Activated T-cell treated with anti-CD3 and anti-CD28 coated beads, Interleukin-2, amount 50 U/mL, for 24 hours (primary cell): ENCODE results near the gene MYO1E.

ENCODE experiments used
- DNase-seq: peaks from one replicate; pipeline ENCODE4 v3.0.0-alpha.2; 2020
- H3K27ac Mint-ChIP-seq: 2 replicates; pipeline ENCODE4 v1.8.0; 2020; ENCODE audit warnings: mild to moderate bottlenecking, mixed read lengths
- H3K27me3 Mint-ChIP-seq: 2 replicates; pipeline ENCODE4 v1.8.0; 2020; ENCODE audit warnings: mixed read lengths
- H3K36me3 Mint-ChIP-seq: 2 replicates; pipeline ENCODE4 v1.8.0; 2020; ENCODE audit warnings: low read depth, mixed read lengths
- H3K4me1 Mint-ChIP-seq: 2 replicates; pipeline ENCODE4 v1.8.0; 2020; ENCODE audit warnings: low read depth, mixed read lengths
- H3K4me3 Mint-ChIP-seq: 2 replicates; pipeline ENCODE4 v1.8.0; 2020; ENCODE audit warnings: mild to moderate bottlenecking, moderate library complexity, mixed read lengths
- H3K9me3 Mint-ChIP-seq: 2 replicates; pipeline ENCODE4 v1.8.0; 2020; ENCODE audit warnings: mixed read lengths

The MYO1E gene

DNA sequence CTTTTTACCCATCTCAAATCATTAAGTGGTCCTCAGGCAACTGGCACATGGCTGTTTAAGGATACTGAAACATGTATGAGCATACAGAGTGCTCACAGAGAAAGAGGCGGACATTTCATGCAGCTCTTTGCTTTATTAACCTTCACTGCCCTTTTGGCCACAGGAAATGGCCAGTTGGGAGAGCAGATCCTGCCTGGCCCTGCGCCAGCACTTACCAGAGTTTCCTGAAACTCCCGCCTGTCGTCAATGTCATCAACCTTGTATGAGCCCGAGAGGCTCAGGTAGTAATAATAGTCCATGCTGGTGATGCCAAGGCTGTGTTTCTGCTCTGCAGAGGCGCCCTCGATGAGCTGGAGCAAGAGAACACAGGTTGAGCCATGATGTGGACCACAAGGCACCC, 148.2 kb downstream of the MYO1E start:
- no peaks in the 10 kb centered on the region for H3K36me3 Mint-ChIP-seq
- H3K4me1 Mint-ChIP-seq: peaks cover 2% of the 10 kb centered on the region
- DNase-seq: no peak
- no peak overlapping the region for H3K4me3 Mint-ChIP-seq
- H3K27ac Mint-ChIP-seq: no peak overlapping the region
- H3K9me3 Mint-ChIP-seq: no peaks in the 10 kb centered on the region
- peaks cover 5% of the 10 kb centered on the region for H3K27me3 Mint-ChIP-seq

DNA sequence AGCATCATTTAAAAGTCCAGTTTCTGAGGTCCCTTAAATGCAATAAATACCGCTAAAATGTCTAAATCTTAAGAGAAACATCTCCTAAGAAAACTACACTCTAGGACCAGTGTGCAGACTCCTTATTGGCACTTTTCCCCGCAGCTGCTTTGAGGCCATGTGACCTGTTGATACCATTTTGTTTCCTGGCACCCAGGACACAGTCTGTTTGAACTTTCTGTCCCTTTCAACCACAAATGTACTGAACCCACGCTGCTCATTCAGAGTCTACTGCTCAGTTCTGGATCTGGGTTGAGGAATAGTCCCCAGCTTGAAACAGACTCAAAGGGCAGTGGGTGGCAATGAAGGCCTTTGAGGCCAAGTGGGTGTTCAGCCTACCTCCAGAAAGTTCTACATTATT, 148.9 kb downstream of the MYO1E start:
- Mint-ChIP-seq H3K36me3 (no peaks in the 10 kb centered on the region), H3K4me1 (peaks cover 2% of the 10 kb centered on the region), H3K9me3 (no peaks in the 10 kb centered on the region), H3K27me3 (peaks cover 5% of the 10 kb centered on the region), H3K27ac (no peak overlapping the region), H3K4me3 (no peak overlapping the region)
- DNase-seq: no peak

DNA sequence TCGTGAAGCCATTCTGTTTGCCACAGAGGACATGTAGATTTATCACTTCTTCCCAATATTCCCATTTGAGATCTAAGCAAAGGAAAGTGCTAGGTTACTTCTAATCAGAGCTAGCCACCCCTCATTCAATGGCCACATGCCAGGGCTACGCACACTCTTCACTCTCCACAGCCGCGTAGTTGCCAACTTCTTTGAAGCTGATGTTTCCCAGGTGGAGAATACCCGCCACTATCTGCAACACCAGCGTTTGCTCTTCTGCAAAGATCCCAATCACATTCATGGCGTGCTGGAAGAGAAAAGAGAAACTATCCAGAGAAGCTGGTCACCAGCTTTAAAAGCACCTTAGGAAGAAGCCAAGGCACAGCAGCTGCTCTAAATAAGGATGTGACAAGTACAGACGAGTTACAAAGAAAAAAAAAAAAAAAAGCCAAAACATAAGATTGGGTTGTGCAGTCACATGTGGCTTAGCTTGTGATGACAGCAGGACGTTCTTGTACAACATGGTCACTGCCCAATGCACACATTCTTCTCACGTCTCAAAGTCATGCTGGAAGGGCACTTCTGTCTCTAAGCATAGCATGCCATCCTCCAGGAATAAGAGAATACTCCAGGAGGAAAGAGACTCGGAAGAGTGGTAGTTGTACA, 149.6 kb downstream of the MYO1E start:
- Mint-ChIP-seq H3K4me3 (no peak overlapping the region), H3K36me3 (no peaks in the 10 kb centered on the region), H3K27me3 (peaks cover 5% of the 10 kb centered on the region), H3K27ac (no peak overlapping the region), H3K9me3 (no peaks in the 10 kb centered on the region), H3K4me1 (peaks cover 2% of the 10 kb centered on the region)
- no peak for DNase-seq

DNA sequence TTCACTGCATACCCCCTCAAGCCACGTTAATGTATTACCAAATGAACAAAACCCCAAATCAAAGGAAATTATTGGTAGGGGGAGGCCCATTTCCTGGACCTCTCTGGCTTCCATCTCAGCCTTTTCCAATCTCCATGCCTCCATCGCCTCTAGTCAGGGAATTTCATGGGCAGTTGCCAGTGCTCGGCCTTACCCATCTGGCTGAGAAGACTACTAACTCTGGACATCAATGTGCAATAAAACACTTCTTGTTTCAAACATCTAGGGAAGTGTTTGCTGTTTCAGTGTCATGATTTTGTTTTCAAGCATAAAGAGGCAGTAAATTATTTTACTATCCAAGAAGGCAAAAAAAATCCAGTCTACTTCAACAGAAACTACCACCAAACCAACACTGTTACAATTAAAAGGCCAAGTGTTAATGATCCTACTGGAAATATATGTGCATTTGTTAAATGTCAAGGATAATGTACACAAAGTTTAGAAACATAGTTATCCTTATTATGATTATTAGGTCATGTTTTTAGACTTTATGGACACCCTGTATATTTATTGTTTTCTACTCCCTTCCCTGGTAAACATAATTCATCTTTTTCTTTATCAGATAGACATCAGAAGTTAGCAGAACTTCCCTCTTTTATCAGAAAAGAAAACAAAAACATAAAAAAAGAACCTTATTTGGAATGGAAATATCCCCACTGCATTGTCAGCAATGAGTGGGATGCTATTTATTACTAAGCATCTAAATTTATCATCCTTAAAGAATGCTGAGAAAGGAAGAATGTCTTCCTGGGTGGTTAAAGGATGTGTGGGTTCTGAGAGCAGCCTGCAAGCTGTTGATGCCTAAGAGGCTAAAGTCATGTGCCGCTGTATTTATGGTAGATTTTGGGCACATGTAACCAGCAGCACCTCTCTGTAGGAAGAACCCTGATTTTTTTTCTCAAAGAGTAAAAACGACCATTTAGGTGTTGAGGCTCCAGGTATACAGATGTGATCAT, 150.9 kb downstream of the MYO1E start:
- H3K36me3 Mint-ChIP-seq: no peaks in the 10 kb centered on the region
- no peak overlapping the region for H3K4me3 Mint-ChIP-seq
- no peaks in the 10 kb centered on the region for H3K9me3 Mint-ChIP-seq
- H3K27ac Mint-ChIP-seq: no peak overlapping the region
- H3K4me1 Mint-ChIP-seq: peaks cover 2% of the 10 kb centered on the region
- peaks cover 5% of the 10 kb centered on the region for H3K27me3 Mint-ChIP-seq
- no peak for DNase-seq

DNA sequence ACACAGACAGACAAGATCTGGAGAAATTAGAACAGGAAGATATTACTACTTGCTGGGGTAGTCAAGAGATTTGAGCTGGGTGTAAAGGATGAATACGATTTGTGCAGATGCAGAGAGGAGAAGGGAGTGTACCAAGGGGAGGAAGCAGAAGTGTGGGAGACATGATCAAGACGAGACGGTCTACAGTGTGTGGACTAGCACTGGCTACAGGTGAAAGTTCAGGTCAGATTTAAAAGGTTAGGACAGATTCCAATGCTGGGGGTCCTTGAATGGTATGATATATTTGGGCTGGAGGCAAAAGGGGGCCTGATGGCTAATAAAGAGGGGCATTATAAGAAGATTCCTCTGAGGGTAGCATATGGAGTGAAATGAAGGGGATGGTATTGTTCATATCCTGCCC, 154.0 kb downstream of the MYO1E start:
- H3K36me3 Mint-ChIP-seq: no peaks in the 10 kb centered on the region
- H3K4me3 Mint-ChIP-seq: no peak overlapping the region
- H3K27ac Mint-ChIP-seq: no peak overlapping the region
- H3K4me1 Mint-ChIP-seq: peaks cover 2% of the 10 kb centered on the region
- no peak for DNase-seq
- H3K9me3 Mint-ChIP-seq: no peaks in the 10 kb centered on the region
- peaks cover 3% of the 10 kb centered on the region for H3K27me3 Mint-ChIP-seq

DNA sequence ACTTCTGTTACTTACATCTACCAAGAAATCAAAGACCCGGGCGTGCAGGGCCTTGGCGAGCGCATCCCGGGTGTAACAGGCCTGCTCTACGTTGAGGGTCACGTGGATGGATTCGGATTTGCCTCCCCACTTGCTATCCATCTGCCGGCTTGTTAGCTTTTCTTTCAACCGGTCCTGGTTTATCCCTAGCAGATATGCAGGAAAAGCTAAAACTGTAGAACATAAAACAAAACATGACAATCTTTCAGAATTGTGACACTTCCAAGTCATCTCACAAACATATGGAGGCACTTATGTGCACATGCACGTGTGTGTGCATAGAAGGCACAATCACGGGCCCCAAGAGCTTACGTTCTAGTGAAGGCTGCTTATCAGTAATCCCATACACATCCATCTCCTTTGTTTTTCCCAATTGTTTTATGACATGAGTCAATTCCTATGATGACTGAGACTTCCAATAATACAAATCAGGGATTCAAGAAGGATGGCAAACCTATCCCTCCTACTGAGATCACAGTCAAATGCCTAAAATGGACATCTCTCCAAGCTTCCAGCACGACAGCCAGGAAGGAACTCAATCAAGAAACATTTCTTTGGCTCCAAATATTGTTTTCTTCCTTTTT, 154.7 kb downstream of the MYO1E start:
- H3K27ac Mint-ChIP-seq: no peak overlapping the region
- H3K36me3 Mint-ChIP-seq: no peaks in the 10 kb centered on the region

DNA sequence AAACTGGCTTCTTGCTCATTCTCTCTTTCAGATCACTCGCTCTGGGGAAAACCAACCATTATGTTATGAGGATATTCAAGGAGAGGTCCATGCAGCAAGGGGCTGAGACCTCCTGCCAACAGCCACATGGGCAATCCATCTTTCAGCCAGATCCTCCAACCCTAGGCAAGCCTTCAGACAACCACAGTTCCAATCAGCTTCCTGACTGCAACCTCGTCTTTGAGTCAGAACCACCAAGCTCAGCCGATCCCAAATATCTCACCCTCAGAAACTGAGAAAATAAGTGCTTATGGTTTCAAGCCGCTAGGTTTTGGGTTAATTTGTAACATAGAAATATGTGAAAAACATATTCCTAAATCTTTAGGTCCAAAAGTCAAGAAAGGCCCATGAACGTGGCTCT, 155.8 kb downstream of the MYO1E start:
- DNase-seq: no peak
- Mint-ChIP-seq H3K36me3 (no peaks in the 10 kb centered on the region), H3K4me1 (peaks cover 2% of the 10 kb centered on the region), H3K4me3 (no peak overlapping the region), H3K27ac (no peak overlapping the region), H3K9me3 (no peaks in the 10 kb centered on the region), H3K27me3 (peaks cover 6% of the 10 kb centered on the region)

More for the DNA sequence above, 154.7 kb downstream of the MYO1E start:
- H3K27me3 Mint-ChIP-seq: peaks cover 3% of the 10 kb centered on the region
- H3K4me1 Mint-ChIP-seq: peaks cover 2% of the 10 kb centered on the region
- no peak for DNase-seq
- no peak overlapping the region for H3K4me3 Mint-ChIP-seq
- H3K9me3 Mint-ChIP-seq: no peaks in the 10 kb centered on the region

DNA sequence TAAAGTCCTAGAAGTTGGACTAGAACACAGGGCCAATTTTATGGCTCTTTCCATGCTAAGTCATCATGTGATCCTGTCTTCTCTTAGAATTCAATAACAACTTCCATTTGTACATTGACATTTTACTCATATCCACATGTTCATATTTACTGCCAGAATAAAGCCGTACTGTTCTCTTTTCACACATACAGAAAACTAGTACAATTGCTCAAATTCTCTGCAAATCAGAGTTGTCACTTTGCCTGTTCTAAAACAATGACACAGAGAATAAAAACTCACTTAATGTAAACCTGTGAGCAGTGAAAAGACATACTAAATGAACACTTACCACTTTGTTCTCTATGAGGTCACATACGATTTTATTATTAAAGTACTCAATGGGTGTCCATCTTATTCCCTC, 162.5 kb downstream of the MYO1E start:
- DNase-seq: no peak
- Mint-ChIP-seq H3K4me3 (no peak overlapping the region), H3K27me3 (peaks cover 9% of the 10 kb centered on the region), H3K36me3 (no peaks in the 10 kb centered on the region), H3K4me1 (no peaks in the 10 kb centered on the region), H3K27ac (no peak overlapping the region), H3K9me3 (no peaks in the 10 kb centered on the region)

DNA sequence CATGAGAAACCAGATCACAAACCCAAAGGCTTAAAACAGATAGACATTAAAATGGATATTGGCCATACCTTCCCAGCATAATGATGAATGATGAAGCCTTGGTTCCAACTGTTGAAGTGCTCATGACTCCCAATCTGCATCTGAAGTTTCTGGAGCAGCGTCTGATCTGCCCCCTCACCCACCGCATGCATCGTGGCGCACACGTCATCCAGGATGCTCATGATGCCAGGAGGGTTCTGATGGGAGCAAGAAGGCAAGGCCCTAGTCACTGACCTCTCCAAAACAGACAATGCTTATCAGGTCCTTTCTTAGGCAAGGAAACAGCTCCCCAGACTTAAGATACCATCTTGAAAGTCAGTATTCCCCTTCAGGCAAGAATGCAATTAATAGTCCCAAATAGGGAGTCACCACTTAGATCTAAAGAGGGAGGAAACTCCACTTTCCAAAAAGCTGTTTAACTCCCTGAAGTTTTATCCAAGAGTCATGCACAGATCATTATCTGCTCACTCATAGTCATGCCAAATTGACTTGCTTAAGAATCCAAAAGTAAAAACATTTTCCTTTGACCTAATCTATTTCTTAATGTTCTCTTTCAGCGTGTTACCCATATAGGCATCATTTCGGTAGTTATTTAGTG, 163.9 kb downstream of the MYO1E start:
- Mint-ChIP-seq H3K36me3 (no peaks in the 10 kb centered on the region), H3K27me3 (peaks cover 6% of the 10 kb centered on the region), H3K9me3 (no peaks in the 10 kb centered on the region), H3K4me3 (no peak overlapping the region), H3K27ac (no peak overlapping the region), H3K4me1 (no peaks in the 10 kb centered on the region)
- DNase-seq: no peak

DNA sequence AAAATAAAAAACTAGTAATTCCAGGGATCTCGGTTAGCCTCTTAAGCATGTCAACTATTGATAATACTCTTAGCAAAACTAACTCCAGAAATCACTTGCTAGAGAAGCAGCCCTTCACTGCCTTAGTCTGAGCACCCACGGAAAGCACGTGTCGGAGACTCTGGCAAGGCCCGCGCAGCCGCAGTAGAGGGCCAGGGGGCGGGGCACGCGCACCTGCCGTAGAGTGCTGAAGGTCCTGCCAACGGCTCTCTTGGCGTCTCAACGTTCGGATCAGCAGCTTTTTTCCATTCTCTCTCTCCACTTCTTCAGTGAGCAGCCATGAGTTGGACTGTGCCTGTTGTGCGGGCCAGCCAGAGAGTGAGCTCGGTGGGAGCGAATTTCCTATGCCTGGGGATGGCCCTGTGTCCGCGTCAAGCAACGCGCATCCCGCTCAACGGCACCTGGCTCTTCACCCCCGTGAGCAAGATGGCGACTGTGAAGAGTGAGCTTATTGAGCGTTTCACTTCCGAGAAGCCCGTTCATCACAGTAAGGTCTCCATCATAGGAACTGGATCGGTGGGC, 166.0 kb downstream of the MYO1E start, which contains the start of gene LDHAL6B:
Gene LDHAL6B, plus strand, starts transcription at position 221 of the 561 bp plus-strand sequence. Its CDS starts 98 bp downstream, at position 319.
- DNase-seq: no peak
- Mint-ChIP-seq H3K27ac (no peak within 1 kb of the TSS), H3K36me3 (no peaks in the 10 kb centered on the region), H3K27me3 (peaks cover 3% of the 10 kb centered on the region), H3K4me3 (no peak within 1 kb of the TSS), H3K4me1 (no peaks in the 10 kb centered on the region), H3K9me3 (no peaks in the 10 kb centered on the region)

DNA sequence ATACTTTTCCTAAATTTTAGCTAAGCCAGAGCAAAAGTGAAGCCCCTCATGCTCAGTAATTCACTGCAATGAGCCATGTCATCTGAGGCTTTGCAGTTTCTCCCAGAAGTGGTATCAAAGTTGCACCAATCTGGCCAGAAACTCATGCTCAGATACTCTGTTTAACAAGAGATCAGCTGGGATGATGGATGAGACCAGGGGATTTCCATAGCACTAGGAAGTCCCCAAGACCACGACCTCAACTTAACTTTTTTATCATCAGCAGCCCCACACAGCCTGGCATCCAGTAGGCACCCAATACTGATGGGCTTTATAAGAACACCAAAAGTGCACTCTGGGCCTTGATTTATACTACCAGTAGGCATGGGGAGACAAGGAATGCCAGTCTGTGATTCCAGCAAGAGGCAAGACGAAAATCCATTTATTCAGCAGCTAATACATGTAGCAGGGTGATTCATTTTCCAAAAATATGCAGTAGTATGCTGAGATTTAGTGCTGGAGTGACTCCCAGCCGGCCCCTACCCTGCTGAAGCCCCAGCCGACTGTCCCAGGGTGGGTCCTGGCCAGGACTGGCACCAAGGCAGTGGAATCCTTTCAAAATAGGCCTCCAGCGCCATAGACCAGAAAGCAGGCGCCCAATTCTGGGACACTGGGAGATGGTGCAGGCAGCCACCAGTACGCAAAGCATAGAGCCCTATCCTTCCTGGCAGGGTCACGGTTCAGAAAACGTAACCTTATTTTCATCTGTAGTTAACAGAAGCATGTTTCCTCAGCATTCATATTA, 166.6 kb downstream of the MYO1E start:
- no peak for DNase-seq
- Mint-ChIP-seq H3K9me3 (no peaks in the 10 kb centered on the region), H3K27me3 (peaks cover 3% of the 10 kb centered on the region), H3K4me3 (no peak overlapping the region), H3K4me1 (no peaks in the 10 kb centered on the region), H3K27ac (no peak overlapping the region), H3K36me3 (no peaks in the 10 kb centered on the region)

DNA sequence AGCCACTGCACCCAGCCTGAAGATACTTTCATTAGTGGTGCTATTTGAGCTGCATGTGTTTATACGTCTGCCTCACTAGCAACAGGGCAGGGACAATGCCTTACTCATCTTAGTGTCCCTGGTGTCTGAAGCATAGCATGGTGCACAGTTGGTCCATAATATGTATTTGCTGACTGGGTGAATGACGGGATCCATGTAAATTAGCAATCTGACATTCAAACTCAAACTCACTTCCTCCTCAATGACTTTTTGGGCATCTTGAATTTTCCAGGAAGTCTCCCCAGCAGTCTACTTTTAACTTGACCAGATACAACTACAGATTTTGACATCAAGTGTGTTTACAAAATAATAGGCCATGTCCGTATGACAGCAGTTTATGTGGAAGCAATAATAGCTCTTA, 169.0 kb downstream of the MYO1E start:
- no peaks in the 10 kb centered on the region for H3K9me3 Mint-ChIP-seq
- no peak overlapping the region for H3K4me3 Mint-ChIP-seq
- no peaks in the 10 kb centered on the region for H3K4me1 Mint-ChIP-seq
- H3K36me3 Mint-ChIP-seq: no peaks in the 10 kb centered on the region
- no peak overlapping the region for H3K27ac Mint-ChIP-seq
- no peak for DNase-seq
- no peaks in the 10 kb centered on the region for H3K27me3 Mint-ChIP-seq

DNA sequence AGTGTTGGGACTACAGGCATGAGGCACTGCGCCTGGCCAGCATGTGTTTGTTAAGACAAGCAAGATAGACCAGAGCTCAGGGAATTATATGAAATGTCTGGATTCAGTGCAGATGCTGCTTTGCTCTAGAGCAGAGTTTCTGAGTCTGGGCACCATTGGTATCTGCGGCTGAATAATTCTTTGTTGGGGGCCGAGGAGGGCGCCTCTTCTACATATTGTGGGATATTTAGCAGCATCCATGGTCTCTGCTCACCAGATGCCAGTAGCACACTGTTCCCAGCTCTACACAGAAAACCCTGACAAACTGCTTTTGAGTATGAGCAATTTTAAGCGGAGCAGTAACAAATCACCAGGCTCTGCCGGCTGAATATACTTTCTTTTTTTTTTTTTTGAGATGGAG, 169.7 kb downstream of the MYO1E start:
- DNase-seq: no peak
- Mint-ChIP-seq H3K27ac (no peak overlapping the region), H3K9me3 (no peaks in the 10 kb centered on the region), H3K36me3 (no peaks in the 10 kb centered on the region), H3K4me1 (no peaks in the 10 kb centered on the region), H3K27me3 (no peaks in the 10 kb centered on the region), H3K4me3 (no peak overlapping the region)
